Endothelial cell of hepatic sinusoid (primary cell): Measurements from ENCODE around the gene ZFP91.
"Not testable (repeated sequence)": the region's sequence is repeated elsewhere in the genome, so short reads cannot be mapped to it uniquely, and the experiment has no call there.

Experiments used
- in situ Hi-C: cut with HindIII; loops from 2 replicates; pipeline ENCODE4 v1.10.0; 2017; ENCODE audit warnings: low sequenced_read_pairs

The ZFP91 gene, protein sequence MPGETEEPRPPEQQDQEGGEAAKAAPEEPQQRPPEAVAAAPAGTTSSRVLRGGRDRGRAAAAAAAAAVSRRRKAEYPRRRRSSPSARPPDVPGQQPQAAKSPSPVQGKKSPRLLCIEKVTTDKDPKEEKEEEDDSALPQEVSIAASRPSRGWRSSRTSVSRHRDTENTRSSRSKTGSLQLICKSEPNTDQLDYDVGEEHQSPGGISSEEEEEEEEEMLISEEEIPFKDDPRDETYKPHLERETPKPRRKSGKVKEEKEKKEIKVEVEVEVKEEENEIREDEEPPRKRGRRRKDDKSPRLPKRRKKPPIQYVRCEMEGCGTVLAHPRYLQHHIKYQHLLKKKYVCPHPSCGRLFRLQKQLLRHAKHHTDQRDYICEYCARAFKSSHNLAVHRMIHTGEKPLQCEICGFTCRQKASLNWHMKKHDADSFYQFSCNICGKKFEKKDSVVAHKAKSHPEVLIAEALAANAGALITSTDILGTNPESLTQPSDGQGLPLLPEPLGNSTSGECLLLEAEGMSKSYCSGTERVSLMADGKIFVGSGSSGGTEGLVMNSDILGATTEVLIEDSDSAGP

DNA sequence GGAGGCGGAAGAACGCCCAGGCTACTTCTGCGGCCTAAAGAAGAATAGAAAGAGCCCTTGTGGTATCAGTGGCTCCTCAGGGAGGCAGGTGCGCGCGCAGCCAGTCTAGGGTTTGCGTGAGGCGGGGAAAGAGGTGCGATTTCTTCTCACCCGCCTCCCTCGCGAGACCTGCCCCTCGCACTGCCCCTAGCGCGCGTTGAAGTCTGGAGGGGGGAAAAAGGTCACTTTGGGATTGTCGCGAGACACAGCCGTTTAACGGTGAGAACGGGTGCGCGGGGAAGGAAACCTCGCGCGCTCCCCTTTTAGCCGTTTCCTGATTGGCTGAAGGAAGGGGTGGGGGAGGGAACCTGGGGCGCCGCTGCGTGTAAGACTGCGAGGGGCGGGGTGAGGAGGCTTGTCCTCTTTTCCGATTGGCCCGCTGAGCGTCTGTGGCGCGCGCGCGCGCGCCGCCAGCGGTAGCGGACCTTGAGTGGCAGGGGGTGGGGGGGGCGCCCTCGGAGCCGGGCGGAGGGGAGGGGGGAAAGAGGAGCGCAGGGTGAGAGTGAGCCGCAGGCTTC lies at the start of gene ZFP91:
Gene ZFP91 (plus strand): TSS at position 429 of the 557 bp plus-strand sequence. CDS start 219 bp downstream, outside the sequence.
- in situ Hi-C loops = no loop called here

DNA sequence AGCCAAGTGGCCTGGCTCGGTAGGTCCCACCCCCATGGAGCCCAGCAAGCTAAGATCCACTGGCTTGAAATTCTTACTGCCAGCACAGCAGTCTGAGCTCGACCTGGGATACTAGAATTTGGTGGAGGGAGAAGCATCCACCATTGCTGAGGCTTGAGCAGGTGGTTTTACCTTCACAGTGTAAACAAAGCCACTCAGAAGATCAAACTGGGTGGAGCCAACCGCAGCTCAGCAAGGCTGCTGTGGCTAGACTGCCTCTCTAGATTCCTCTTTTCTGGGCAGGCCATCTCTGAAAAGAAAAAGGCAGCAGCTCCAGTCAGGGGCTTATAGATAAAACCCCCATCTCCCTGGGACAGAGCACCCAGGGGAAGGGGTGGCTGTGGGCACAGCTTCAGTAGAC lies 48.6 kb upstream of the ZFP91 start:
- in situ Hi-C loops = no loop called here

GRCh38 chr11:58531865-58532341 lies 47.0 kb upstream of the ZFP91 start:
- in situ Hi-C loops = no loop called here

- in situ Hi-C loops = no loop called here
Measured at GRCh38 chr11:58546841-58547240, 32.0 kb upstream of the ZFP91 start.

- in situ Hi-C loops = no loop called here
Measured at GRCh38 chr11:58549644-58550043, 29.2 kb upstream of the ZFP91 start.

DNA sequence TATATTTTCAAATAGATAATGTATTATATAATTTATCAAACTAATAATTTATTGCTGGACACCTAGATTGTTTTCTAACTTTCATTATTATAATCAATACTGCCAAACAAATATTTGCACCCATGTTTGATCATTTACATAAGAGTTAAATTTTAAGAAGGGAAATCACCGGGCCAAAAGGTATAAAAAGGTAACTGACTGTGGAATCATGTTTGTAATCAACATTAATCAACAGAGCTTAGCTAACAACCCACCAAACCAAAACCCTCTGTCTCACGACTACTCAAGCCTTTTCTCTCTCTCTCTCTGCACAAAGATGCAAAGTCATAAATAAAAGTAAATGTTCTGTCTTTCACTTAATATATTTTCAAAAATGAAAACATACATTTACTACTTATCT lies 18.0 kb upstream of the ZFP91 start:
- in situ Hi-C loops = no loop called here

GRCh38 chr11:58561394-58562098 lies 17.3 kb upstream of the ZFP91 start:
- in situ Hi-C loops = no loop called here

GRCh38 chr11:58562375-58562800 lies 16.5 kb upstream of the ZFP91 start:
- in situ Hi-C loops = no loop called here

- in situ Hi-C loops = no loop called here
Measured at GRCh38 chr11:58564231-58564630, 14.6 kb upstream of the ZFP91 start.

- in situ Hi-C loops = no loop called here
Measured at GRCh38 chr11:58567889-58568512, 10.9 kb upstream of the ZFP91 start.

DNA sequence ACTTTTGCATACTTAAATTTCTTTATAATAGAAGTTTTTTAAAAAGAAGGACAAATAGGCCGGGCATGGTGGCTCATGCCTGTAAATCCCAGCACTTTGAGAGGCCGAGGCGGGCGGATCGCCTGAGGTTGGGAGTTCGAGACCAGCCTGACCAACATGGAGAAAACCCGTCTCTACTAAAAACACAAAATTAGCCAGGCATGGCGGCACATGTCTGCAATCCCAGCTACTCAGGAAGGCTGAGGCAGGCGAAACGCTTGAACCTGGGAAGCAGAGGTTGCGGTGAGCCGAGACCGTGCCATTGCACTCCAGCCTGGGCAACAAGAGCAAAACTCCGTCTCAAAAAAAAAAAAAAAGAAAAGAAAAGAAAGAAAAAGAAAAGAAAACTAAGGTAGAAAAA lies 6.0 kb upstream of the ZFP91 start:
- in situ Hi-C loops = not testable (repeated sequence)

DNA sequence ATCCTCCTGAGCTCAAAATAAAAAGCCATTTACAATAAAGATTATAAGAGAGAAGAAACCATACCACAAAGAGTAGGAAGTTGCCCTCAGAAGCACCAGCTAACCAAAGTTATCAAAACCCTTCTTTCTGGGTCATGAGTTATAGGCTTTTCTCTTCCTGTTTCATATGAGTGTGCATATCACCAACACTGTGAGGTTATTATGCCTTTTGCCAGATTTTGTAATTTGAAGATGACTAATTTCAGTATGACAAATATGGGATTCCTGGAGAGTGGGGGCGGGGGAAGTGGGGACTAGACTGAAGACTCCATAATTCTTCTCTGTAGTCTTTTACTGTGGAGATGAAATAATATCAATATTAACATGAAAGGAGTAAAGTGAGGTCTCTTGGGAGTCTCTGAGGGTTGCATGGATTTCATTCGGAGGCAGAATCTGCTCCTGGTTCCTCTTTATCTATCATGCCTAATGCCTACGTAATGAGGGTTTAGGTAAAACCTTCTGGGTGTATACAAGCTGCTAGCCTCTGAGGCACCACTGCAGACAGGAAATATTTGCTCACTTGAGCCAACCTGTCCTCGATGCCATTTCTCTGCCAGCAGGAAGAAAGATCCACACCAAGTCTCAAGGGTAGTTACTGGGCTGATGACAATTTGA lies 5.3 kb upstream of the ZFP91 start:
- in situ Hi-C loops = no loop called here

- in situ Hi-C loops = no loop called here
Measured at GRCh38 chr11:58574881-58575280, 4.0 kb upstream of the ZFP91 start.

GRCh38 chr11:58575377-58576020 lies 3.4 kb upstream of the ZFP91 start, which contains the start of gene LPXN:
Gene LPXN (minus strand): TSS chr11:58575856. CDS start chr11:58575772, 84 bp downstream.
- in situ Hi-C loops = no loop called here

DNA sequence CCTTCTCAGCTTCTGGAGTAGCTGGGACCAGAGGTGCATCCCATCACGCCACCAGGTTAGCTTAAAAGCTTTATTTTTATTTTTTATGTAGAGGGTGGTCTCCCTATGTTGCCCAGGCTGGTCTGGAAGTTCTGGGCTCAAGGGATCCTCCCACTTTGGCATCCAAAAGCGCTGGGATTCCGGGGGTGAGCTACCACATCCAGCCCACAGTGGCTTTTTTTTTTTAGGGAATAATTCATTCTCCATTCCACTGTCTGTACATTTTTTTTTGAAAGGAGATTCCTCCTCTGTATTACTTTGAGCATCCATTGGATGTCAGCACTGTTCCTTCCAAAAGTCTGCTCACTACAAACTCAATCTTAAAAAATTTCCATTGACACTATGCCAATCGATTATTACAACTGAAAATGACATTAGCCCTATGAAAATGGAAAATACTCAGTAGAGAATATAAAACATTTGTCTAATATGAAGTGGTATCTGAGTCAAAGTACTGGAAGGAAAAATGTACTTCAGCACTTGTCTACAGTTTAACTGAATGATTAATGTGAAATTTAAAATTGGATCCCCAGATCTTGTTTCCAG lies 1.9 kb upstream of the ZFP91 start:
- in situ Hi-C loops = no loop called here

DNA sequence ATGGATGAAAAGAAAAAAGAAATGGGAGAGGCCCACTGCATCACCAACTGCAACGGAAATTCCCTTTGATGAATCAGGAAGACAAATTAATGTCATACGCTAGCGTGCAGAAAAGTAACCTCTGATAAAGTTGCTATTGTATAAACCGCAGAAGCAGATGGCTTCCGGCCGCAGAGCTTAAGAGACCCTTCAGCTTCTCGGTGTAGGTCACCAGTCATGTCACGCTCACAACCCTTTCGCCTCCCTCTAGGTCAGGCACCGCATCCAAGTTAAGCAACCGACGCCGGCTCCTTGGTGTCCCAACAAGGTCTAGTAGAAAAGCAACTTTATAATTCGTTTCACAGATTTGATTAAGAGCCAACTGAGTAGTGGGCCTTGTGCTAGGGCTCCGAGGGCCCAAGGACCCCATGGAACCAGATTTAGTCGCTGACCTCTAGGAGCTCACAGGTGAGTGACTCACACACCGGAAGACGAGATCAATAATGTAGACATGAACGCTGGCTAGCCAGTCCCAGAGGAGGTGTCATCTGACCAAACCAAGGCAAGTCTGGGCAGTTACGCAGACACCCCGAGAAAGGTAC lies 1.2 kb upstream of the ZFP91 start:
- in situ Hi-C loops = no loop called here

DNA sequence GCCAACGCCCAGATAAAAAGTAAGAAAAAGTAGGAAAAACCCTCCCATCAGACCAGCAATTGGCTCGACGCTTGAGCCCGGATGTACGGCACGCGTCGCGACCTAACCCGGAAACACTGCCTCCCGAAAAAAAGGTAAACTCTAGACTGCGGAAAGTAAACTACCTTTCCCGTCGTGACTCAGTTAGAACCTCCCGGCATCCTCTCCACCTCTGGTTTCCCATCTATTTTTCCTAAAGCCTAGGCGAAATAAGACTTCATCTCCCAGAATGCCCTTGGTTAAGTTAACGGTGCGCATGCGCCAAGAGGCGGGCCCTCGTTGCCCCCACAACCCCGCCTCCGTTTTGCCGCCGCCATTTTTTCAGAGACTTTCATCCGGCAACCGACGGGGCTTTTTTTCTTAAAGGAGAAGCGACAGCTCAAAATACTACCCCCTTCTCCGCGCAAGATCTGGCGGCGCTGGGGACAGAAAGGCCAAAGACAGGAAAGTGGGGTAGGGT lies 678 bp upstream of the ZFP91 start:
- in situ Hi-C loops = no loop called here

DNA sequence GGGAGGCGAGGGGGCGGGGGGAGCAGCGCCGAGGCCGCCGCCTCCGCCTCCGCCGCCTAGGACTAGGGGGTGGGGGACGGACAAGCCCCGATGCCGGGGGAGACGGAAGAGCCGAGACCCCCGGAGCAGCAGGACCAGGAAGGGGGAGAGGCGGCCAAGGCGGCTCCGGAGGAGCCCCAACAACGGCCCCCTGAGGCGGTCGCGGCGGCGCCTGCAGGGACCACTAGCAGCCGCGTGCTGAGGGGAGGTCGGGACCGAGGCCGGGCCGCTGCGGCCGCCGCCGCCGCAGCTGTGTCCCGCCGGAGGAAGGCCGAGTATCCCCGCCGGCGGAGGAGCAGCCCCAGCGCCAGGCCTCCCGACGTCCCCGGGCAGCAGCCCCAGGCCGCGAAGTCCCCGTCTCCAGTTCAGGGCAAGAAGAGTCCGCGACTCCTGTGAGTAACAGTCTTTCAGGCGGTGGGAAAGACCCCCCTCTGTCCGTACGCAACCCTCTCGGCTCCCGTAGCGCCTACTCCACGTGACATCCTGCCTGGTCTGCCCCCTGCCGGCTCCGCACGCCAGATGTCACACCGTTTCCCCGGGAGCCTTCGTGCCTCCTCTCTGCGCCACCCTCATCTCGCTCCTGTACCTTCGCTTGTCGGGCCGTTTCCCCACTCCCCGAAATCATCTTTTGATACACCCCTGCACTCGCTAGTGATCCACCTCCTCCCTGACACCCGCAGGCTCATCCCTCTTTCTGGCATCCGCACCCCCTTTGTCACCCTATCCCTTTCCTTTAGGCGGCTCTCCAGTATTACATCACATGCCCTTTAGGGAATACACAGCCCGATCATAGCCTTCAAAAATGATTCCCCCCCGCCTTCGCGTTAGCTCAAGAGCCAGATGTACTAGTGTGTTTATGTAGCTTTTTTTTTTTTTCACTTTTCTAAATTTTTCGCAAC lies 598 bp downstream of the ZFP91 start:
- in situ Hi-C loops = no loop called here
